PC-9 (cell line): ENCODE measurements around the gene MYO16.

Experiments
- EZH2 ChIP-seq: fragments of 200-600 bp; sonication (generic); IDR thresholded peaks from 2 replicates; pipeline ENCODE4 v1.8.0; 2017; ENCODE audit warnings: antibody characterized with exemption, low read depth
- TF ChIP-seq, protein P1 (sequence below): fragments of 200-600 bp; sonication (generic); conservative IDR thresholded peaks from 2 replicates; pipeline ENCODE4 v1.6.1; 2017; ENCODE audit warnings: mixed run types, antibody characterized with exemption, mild to moderate bottlenecking, moderate library complexity

DNA sequence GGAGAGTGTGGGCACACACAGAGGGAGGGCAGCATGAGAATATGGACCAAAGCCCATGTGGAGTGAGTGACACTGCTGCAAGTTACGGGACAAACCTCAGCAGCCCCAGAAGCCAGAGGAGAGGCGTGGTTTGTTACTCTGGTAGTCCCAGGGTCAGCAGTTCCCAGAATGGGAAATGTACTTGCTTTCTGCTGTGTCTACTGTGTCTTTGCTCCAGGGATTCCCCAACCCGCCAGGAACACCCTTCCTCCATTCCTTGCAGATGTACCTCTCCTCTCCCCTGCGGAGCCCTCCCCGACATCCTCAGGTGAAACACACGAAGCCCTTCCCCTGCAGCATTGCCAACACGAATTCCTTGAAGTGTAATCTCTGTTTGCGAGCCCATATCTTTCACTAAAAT is 47.2 kb downstream of the MYO16 start:
- TF ChIP-seq, protein P1, sequence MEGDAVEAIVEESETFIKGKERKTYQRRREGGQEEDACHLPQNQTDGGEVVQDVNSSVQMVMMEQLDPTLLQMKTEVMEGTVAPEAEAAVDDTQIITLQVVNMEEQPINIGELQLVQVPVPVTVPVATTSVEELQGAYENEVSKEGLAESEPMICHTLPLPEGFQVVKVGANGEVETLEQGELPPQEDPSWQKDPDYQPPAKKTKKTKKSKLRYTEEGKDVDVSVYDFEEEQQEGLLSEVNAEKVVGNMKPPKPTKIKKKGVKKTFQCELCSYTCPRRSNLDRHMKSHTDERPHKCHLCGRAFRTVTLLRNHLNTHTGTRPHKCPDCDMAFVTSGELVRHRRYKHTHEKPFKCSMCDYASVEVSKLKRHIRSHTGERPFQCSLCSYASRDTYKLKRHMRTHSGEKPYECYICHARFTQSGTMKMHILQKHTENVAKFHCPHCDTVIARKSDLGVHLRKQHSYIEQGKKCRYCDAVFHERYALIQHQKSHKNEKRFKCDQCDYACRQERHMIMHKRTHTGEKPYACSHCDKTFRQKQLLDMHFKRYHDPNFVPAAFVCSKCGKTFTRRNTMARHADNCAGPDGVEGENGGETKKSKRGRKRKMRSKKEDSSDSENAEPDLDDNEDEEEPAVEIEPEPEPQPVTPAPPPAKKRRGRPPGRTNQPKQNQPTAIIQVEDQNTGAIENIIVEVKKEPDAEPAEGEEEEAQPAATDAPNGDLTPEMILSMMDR: no peak
- TF ChIP-seq EZH2: no peak
